Upper lobe of left lung (tissue), 4 donors: ENCODE results near the gene CDK6.

Source experiments
- CTCF ChIP-seq, 6 experiments: fragments of 450-650 bp in 4 of 6; fragments of 200-600 bp in 2 of 6; sonication (generic) in 2 of 6; IDR thresholded peaks; one replicate each; pipeline ENCODE4 v1.5.1; 2016 to 2019; ENCODE audit warnings: antibody characterized with exemption in 6 of 6
- EP300 ChIP-seq, 4 donors: sonication (generic); formaldehyde crosslinking; IDR thresholded peaks; one replicate each; pipeline ENCODE4 v1.5.1; 2017; ENCODE audit warnings: antibody characterized with exemption in 4 of 4, control low read depth in 2 of 4
- POLR2A ChIP-seq, 4 donors: fragments of 450-650 bp; IDR thresholded peaks; one replicate each; pipeline ENCODE4 v1.5.1; 2016 to 2017; ENCODE audit warnings: antibody characterized with exemption in 4 of 4, mild to moderate bottlenecking in 2 of 4
- POLR2AphosphoS5 ChIP-seq, 2 donors: sonication (generic); formaldehyde crosslinking; IDR thresholded peaks; one replicate each; pipeline ENCODE4 v1.5.1; 2017; ENCODE audit warnings: antibody characterized with exemption in 2 of 2

- TF ChIP-seq CTCF (IDR thresholded peaks at IDR 0.05) (no peak), POLR2A (IDR thresholded peaks at IDR 0.05) (no peak), EP300 (IDR thresholded peaks at IDR 0.05) (no peak), POLR2AphosphoS5 (IDR thresholded peaks at IDR 0.05) (no peak)
These were observed 278.5 kb downstream of the CDK6 start for GRCh38 chr7:92557808-92558362.
